Glomerular visceral epithelial cell (primary cell): Measurements from ENCODE around the gene CLCN1.

Source experiments
- DNase-seq: peaks from one replicate; pipeline ENCODE4 v3.0.0-alpha.2; 2016; ENCODE audit errors: extremely low spot score

CLCN1 gene

GRCh38 chr7:143331179-143331801 is 15.4 kb downstream of the CLCN1 start:
- DNase-seq = no peak

- DNase-seq = no peak
These were observed 18.3 kb downstream of the CLCN1 start for GRCh38 chr7:143334244-143334643.

- DNase-seq = no peak
These were observed 21.3 kb downstream of the CLCN1 start for GRCh38 chr7:143337216-143337615.

GRCh38 chr7:143341842-143342241 is 25.9 kb downstream of the CLCN1 start:
- no peak for DNase-seq

- DNase-seq = no peak
These were observed 27.7 kb downstream of the CLCN1 start for GRCh38 chr7:143343596-143343995.

- no peak for DNase-seq
These were observed 29.6 kb downstream of the CLCN1 start for GRCh38 chr7:143345428-143345900.

GRCh38 chr7:143346018-143346417 is 30.1 kb downstream of the CLCN1 start:
- no peak for DNase-seq

- no peak for DNase-seq
These were observed 32.0 kb downstream of the CLCN1 start for GRCh38 chr7:143347950-143348349.

- no peak for DNase-seq
These were observed 35.1 kb downstream of the CLCN1 start for GRCh38 chr7:143351060-143351459.

- no peak for DNase-seq
These were observed 35.7 kb downstream of the CLCN1 start for GRCh38 chr7:143351574-143351973.

GRCh38 chr7:143352531-143353002 is 36.7 kb downstream of the CLCN1 start:
- no peak for DNase-seq

- DNase-seq = no peak
These were observed 38.5 kb downstream of the CLCN1 start for GRCh38 chr7:143354376-143354775.

GRCh38 chr7:143354965-143355364 is 39.1 kb downstream of the CLCN1 start:
- DNase-seq = no peak

- DNase-seq = no peak
These were observed 39.8 kb downstream of the CLCN1 start for GRCh38 chr7:143355450-143356385.

- DNase-seq = no peak
These were observed 40.6 kb downstream of the CLCN1 start for GRCh38 chr7:143356414-143357050.

- no peak for DNase-seq
These were observed 42.7 kb downstream of the CLCN1 start for GRCh38 chr7:143358626-143359025.

- DNase-seq = no peak
These were observed 44.0 kb downstream of the CLCN1 start for GRCh38 chr7:143359771-143360353.

GRCh38 chr7:143360788-143361551 is 45.1 kb downstream of the CLCN1 start:
- no peak for DNase-seq

GRCh38 chr7:143361552-143362130 is 45.7 kb downstream of the CLCN1 start:
- no peak for DNase-seq

GRCh38 chr7:143362131-143363015 is 46.5 kb downstream of the CLCN1 start, which contains the start of gene FAM131B:
TSS of gene FAM131B (minus strand) at chr7:143362713. CDS start at chr7:143362603, 110 bp downstream.
- DNase-seq = no peak
